ENCODE measurements around the gene NPTX2.
"Not testable (repeated sequence)": the region's sequence is repeated elsewhere in the genome, so short reads cannot be mapped to it uniquely, and the experiment has no call there.

Gene NPTX2, protein sequence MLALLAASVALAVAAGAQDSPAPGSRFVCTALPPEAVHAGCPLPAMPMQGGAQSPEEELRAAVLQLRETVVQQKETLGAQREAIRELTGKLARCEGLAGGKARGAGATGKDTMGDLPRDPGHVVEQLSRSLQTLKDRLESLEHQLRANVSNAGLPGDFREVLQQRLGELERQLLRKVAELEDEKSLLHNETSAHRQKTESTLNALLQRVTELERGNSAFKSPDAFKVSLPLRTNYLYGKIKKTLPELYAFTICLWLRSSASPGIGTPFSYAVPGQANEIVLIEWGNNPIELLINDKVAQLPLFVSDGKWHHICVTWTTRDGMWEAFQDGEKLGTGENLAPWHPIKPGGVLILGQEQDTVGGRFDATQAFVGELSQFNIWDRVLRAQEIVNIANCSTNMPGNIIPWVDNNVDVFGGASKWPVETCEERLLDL

DNA sequence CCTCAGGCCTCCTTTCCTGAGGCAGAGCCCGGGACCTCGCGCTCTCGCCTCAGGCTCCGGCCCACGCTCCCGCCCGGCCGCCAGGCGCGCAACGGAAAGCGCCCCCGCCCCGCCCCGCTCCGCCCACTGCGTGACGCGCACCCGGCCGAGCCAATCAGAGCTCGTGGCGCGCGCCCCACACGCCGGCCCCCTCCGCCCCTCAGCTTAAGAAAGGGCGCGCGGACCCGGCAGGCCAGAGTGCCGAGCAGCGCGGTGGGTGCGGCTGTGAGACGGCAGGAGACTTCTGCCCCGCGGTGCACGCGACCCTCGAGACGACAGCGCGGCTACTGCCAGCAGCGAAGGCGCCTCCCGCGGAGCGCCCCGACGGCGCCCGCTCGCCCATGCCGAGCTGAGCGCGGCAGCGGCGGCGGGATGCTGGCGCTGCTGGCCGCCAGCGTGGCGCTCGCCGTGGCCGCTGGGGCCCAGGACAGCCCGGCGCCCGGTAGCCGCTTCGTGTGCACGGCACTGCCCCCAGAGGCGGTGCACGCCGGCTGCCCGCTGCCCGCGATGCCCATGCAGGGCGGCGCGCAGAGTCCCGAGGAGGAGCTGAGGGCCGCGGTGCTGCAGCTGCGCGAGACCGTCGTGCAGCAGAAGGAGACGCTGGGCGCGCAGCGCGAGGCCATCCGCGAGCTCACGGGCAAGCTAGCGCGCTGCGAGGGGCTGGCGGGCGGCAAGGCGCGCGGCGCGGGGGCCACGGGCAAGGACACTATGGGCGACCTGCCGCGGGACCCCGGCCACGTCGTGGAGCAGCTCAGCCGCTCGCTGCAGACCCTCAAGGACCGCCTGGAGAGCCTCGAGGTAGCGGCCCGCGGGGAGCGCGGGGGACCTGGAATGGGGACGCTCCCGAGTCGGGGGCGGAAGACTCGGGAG lies at the start of gene NPTX2:
TSS of gene NPTX2 (plus strand) at position 235 of the 909 bp plus-strand sequence. CDS start at position 412, 177 bp downstream.
- no peak for TF ChIP-seq CTCF (IDR thresholded peaks at IDR 0.05; ENCODE audit: extremely low read depth, insufficient read depth, missing control alignments)
- no peak for DNase-seq (ENCODE audit: low spot score)
- in situ Hi-C loops (cut with MboI; ENCODE audit: low pct_unique_long_range_greater_than_20kb, low sequenced_read_pairs, unreplicated experiment), result no loop called here

DNA sequence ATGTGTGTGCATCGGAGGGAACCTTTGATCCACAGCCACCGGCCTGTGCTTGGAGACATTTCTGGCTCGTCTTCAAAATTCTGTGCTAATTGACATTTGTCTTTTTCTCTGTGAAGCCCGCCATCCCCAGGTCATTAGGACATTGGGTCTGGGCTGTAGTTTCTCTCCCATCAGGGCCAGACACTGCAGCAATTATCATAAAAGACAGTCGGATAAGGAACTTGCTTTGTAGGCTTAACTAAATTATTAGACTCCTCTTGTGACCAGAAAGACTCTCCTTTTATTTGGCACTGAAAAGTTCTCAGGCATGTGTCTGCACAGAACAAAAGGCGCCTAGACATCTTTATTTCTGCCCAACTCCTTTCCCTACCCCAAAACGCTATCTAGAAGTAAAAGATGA lies 49.1 kb upstream of the NPTX2 start:
- in situ Hi-C loops (cut with MboI; ENCODE audit: low pct_unique_long_range_greater_than_20kb, low sequenced_read_pairs, unreplicated experiment), result no loop called here
- TF ChIP-seq CTCF (IDR thresholded peaks at IDR 0.05; ENCODE audit: extremely low read depth, insufficient read depth, missing control alignments), result no peak
- DNase-seq (ENCODE audit: low spot score), result no peak

DNA sequence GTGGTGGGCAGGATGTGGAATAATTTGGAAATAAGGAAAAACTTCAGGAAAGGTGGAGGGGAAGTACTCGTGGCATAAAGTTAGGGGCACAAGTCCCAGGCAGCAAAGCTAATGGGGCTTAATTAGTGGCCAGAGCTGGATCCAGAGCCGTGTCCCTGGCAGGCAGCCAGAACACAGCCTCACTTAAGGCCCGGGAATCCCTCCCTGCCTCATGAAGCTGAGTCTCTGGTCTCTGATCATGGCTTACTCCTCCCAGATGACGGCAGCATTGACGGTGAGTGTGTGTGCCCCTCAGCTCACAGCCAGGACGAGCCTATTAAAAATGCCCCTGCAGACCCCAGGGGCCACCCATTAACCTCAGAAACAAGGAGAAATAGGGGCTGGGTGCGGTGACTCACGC lies 48.2 kb upstream of the NPTX2 start:
- no peak for TF ChIP-seq CTCF (IDR thresholded peaks at IDR 0.05; ENCODE audit: extremely low read depth, insufficient read depth, missing control alignments)
- in situ Hi-C loops (cut with MboI; ENCODE audit: low pct_unique_long_range_greater_than_20kb, low sequenced_read_pairs, unreplicated experiment), result no loop called here

DNA sequence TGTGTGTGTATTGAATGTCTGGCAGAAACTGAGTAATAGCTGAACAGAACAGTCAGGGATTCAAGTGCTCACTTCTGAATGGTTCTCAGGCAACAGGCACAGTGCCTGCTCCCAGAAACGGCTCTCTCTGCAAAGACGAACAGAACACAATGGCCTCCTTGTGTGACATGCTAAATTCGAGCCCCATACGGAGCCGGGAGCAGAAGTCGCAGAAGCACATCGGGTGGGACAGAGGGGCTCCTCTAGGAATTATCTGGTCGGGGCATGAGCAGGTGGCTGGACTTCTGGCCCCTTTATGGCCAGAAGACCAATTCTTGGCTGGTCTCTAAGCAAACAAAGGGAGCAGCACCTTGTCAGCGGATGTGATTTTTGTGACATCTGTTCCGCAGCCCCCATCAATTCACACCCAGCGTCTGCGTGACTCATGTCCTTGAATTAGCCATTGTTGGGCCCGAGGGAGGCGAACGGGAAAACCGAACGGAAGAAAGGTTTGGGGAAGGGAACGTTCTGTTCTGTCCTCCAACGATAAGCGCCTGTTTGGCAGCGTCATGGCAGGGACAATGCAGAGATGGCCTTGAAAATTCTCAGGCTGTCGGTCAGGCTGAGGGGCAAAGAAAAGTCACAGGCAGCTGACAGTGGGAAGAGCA lies 47.3 kb upstream of the NPTX2 start:
- no peak for DNase-seq (ENCODE audit: low spot score)
- no peak for TF ChIP-seq CTCF (IDR thresholded peaks at IDR 0.05; ENCODE audit: extremely low read depth, insufficient read depth, missing control alignments)
- in situ Hi-C loops (cut with MboI; ENCODE audit: low pct_unique_long_range_greater_than_20kb, low sequenced_read_pairs, unreplicated experiment), result no loop called here

More for the DNA sequence above, 48.2 kb upstream of the NPTX2 start:
- no peak for DNase-seq (ENCODE audit: low spot score)

GRCh38 chr7:98571006-98571405 lies 46.1 kb upstream of the NPTX2 start:
- in situ Hi-C loops (cut with MboI; ENCODE audit: low pct_unique_long_range_greater_than_20kb, low sequenced_read_pairs, unreplicated experiment), result no loop called here
- no peak for TF ChIP-seq CTCF (IDR thresholded peaks at IDR 0.05; ENCODE audit: extremely low read depth, insufficient read depth, missing control alignments)
- no peak for DNase-seq (ENCODE audit: low spot score)

- DNase-seq (ENCODE audit: low spot score), result no peak
- in situ Hi-C loops (cut with MboI; ENCODE audit: low pct_unique_long_range_greater_than_20kb, low sequenced_read_pairs, unreplicated experiment), result no loop called here
- TF ChIP-seq CTCF (IDR thresholded peaks at IDR 0.05; ENCODE audit: extremely low read depth, insufficient read depth, missing control alignments), result no peak
Observed at GRCh38 chr7:98571986-98572385, 45.1 kb upstream of the NPTX2 start.

- in situ Hi-C loops (cut with MboI; ENCODE audit: low pct_unique_long_range_greater_than_20kb, low sequenced_read_pairs, unreplicated experiment); DNase-seq (ENCODE audit: low spot score): not testable (repeated sequence)
Observed at GRCh38 chr7:98572716-98573115, 44.4 kb upstream of the NPTX2 start.
